NT2/D1 (cell line): ENCODE results near the gene VAPB.

Source experiments
- SUZ12 ChIP-seq: IDR thresholded peaks from 2 replicates; pipeline ENCODE4 v1.6.1; 2011; ENCODE audit not compliant: insufficient read length, insufficient read depth; ENCODE audit errors: extremely low read depth
- YY1 ChIP-seq: IDR thresholded peaks from 2 replicates; pipeline ENCODE4 v1.6.1; 2011; ENCODE audit not compliant: insufficient read length, insufficient read depth
- ZNF274 ChIP-seq: IDR thresholded peaks from 2 replicates; pipeline ENCODE4 v1.6.1; 2011; ENCODE audit warnings: mild to moderate bottlenecking, low read depth, low read length

GRCh38 chr20:58382096-58382495 is 6.9 kb upstream of the VAPB start:
- TF ChIP-seq SUZ12 (no peak), ZNF274 (no peak), YY1 (no peak)
